Keratinocyte (primary cell): ENCODE measurements around the gene ZNF646. TPM values are rescaled to one million over a fixed set of nuclear protein-coding genes. Genes with fewer than 3 reads are reported as not detected.

Experiments
- DNase-seq: peaks from one replicate; pipeline ENCODE4 v3.0.0-alpha.2; 2011; ENCODE audit warnings: low read depth, missing footprints, low spot score
- FAIRE-seq: peaks from 2 replicates; lab custom pipeline; 2011; peaks lifted over from hg19 to GRCh38; lab: Jason Lieb, UNC
- H2AFZ ChIP-seq: 2 replicates; pipeline ENCODE4 v1.6.0; 2012; ENCODE audit warnings: low read length, control low read depth, inconsistent platforms; ENCODE audit not compliant: control insufficient read depth
- H3K27ac ChIP-seq: 2 replicates; pipeline ENCODE4 v1.5.1; 2011; ENCODE audit warnings: low read length; ENCODE audit not compliant: control insufficient read depth, insufficient read depth
- H3K27me3 ChIP-seq: 3 replicates; pipeline ENCODE4 v1.6.0; 2011; ENCODE audit warnings: low read length; ENCODE audit not compliant: control insufficient read depth, insufficient read depth; ENCODE audit errors: extremely low read depth
- H3K36me3 ChIP-seq, 2 experiments: 2 replicates in 1 of 2; 3 replicates in 1 of 2; pipeline ENCODE4 v1.5.1; 2011; ENCODE audit warnings: low read length in 2 of 2, mild to moderate bottlenecking in 1 of 2; ENCODE audit not compliant: control insufficient read depth in 2 of 2, insufficient read depth in 2 of 2; ENCODE audit errors: extremely low read depth in 1 of 2
- H3K4me1 ChIP-seq: 3 replicates; pipeline ENCODE4 v1.5.1; 2011; ENCODE audit warnings: low read length; ENCODE audit not compliant: control insufficient read depth, insufficient read depth; ENCODE audit errors: extremely low read depth
- H3K4me2 ChIP-seq: 3 replicates; pipeline ENCODE4 v1.6.0; 2011; ENCODE audit warnings: low read depth, low read length; ENCODE audit not compliant: control insufficient read depth, insufficient read depth; ENCODE audit errors: extremely low read depth
- H3K4me3 ChIP-seq, 3 experiments: fragments of 200-600 bp in 1 of 3; sonication (generic) in 1 of 3; 2 replicates in 2 of 3; 3 replicates in 1 of 3; pipeline ENCODE4 v1.5.1; 2011 to 2016; ENCODE audit warnings: low read length in 3 of 3, mild to moderate bottlenecking in 3 of 3, control low read depth in 2 of 3, inconsistent platforms in 1 of 3, low read depth in 1 of 3, mixed read lengths in 1 of 3, mixed run types in 1 of 3, moderate library complexity in 1 of 3; ENCODE audit not compliant: control insufficient read depth in 2 of 3, insufficient read depth in 2 of 3; ENCODE audit errors: extremely low read depth in 1 of 3
- H3K79me2 ChIP-seq: 2 replicates; pipeline ENCODE4 v1.6.0; 2012; ENCODE audit warnings: low read length; ENCODE audit not compliant: control insufficient read depth, insufficient read depth
- H3K9ac ChIP-seq: 3 replicates; pipeline ENCODE4 v1.6.0; 2011; ENCODE audit warnings: low read length; ENCODE audit not compliant: control insufficient read depth, insufficient read depth; ENCODE audit errors: extremely low read depth
- H3K9me1 ChIP-seq: 3 replicates; pipeline ENCODE4 v1.6.0; 2011; ENCODE audit warnings: low read length; ENCODE audit not compliant: control insufficient read depth, insufficient read depth; ENCODE audit errors: extremely low read depth
- H3K9me3 ChIP-seq: 2 replicates; pipeline ENCODE4 v1.5.1; 2012; ENCODE audit warnings: low read depth, low read length; ENCODE audit not compliant: control insufficient read depth
- H4K20me1 ChIP-seq: 3 replicates; pipeline ENCODE4 v1.6.0; 2011; ENCODE audit warnings: low read length; ENCODE audit not compliant: control insufficient read depth, insufficient read depth; ENCODE audit errors: extremely low read depth
- EZH2 ChIP-seq: IDR thresholded peaks from one replicate; pipeline ENCODE4 v1.6.1; 2012; ENCODE audit warnings: inconsistent platforms, mild to moderate bottlenecking, low read length, moderate library complexity
- dilution Hi-C: fragments of 300-500 bp; cut with MboI; formaldehyde crosslinking; loops from one replicate; pipeline ENCODE4 v1.7.0; 2020; ENCODE audit warnings: low sequenced_read_pairs; ENCODE audit not compliant: extremely low pct_ligation_motif_present
- polyA plus RNA-seq, 5 experiments: library from polyadenylated mRNA; depleted of rRNA in 3 of 5; stranded (reverse) in 3 of 5; stranded (forward) in 1 of 5; unstranded in 1 of 5; fragments of >200 nt; gene quantifications; 1 replicate in 1 of 5; 2 replicates in 3 of 5; 3 replicates in 1 of 5; pipeline versions ENCODE4 v1.2.1 to v1.2.3, GENCODE V29; 2011 to 2012; ENCODE audit warnings: missing spikeins in 2 of 5, low read depth in 1 of 5, low replicate concordance in 1 of 5
- TF ChIP-seq, protein P1 (sequence below), 3 experiments: IDR thresholded peaks in 1 of 3; conservative IDR thresholded peaks in 1 of 3; optimal IDR thresholded peaks in 1 of 3; 2 replicates in 2 of 3; 3 replicates in 1 of 3; pipeline versions ENCODE3 to v1.5.1; 2011; ENCODE audit warnings: low read length in 3 of 3, mild to moderate bottlenecking in 3 of 3, moderate library complexity in 2 of 3, control low read depth in 1 of 3, inconsistent platforms in 1 of 3; ENCODE audit not compliant: insufficient read depth in 2 of 3; ENCODE audit errors: extremely low read depth in 1 of 3

ZNF646 gene
- polyA plus RNA-seq, 1 donor (not counting 4 experiments of a cell fraction or from before 2014, with no cell fraction given) = 2.5 TPM

- Histone ChIP-seq H3K9ac (no peak overlapping the region), H3K4me2 (no peak overlapping the region), H3K9me3 (no peaks in the 10 kb centered on the region), H3K36me3 (peaks cover 21 to 25% of the 10 kb centered on the region in 2 experiments), H3K4me1 (no peaks in the 10 kb centered on the region), H3K27me3 (no peaks in the 10 kb centered on the region), H3K27ac (no peak overlapping the region), H2AFZ (no peak overlapping the region), H4K20me1 (no peaks in the 10 kb centered on the region), H3K9me1 (no peaks in the 10 kb centered on the region), H3K79me2 (no peaks in the 10 kb centered on the region), H3K4me3 (no peak overlapping the region)
- TF ChIP-seq EZH2 = no peak
- TF ChIP-seq, protein P1, sequence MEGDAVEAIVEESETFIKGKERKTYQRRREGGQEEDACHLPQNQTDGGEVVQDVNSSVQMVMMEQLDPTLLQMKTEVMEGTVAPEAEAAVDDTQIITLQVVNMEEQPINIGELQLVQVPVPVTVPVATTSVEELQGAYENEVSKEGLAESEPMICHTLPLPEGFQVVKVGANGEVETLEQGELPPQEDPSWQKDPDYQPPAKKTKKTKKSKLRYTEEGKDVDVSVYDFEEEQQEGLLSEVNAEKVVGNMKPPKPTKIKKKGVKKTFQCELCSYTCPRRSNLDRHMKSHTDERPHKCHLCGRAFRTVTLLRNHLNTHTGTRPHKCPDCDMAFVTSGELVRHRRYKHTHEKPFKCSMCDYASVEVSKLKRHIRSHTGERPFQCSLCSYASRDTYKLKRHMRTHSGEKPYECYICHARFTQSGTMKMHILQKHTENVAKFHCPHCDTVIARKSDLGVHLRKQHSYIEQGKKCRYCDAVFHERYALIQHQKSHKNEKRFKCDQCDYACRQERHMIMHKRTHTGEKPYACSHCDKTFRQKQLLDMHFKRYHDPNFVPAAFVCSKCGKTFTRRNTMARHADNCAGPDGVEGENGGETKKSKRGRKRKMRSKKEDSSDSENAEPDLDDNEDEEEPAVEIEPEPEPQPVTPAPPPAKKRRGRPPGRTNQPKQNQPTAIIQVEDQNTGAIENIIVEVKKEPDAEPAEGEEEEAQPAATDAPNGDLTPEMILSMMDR (optimal IDR thresholded peaks at IDR 0.05 in 1 of 3, IDR thresholded peaks at IDR 0.05 in 1 of 3, conservative IDR thresholded peaks at IDR 0.05 in 1 of 3; ENCODE audit: extremely low read depth in 1 of 3, insufficient read depth in 2 of 3, low read length in 3 of 3) = no peak
- dilution Hi-C loops = no loop called here
- no peak for DNase-seq
- FAIRE-seq = no peak
These were observed 31.4 kb upstream of the ZNF646 start for GRCh38 chr16:31042866-31043265.

DNA sequence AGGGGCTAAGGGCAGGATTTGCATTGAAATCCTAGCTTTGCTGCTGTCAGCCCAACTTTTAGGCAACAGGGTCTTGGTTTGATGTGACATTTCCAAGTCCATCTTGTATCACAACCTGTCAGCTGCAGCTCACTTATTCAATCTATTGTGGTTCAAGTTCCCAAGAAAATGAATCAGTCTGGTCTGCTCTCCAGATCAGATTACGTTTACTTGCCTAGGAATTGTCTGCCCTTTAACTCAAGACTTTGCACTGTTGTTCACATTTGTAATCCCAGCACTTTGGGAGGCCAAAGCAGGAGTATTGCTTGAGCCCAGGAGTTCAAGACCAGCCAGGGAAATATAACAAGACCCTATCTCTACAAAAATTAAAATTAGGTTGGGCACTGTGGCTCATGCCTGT is 30.9 kb upstream of the ZNF646 start:
- Histone ChIP-seq H3K9me1 (no peaks in the 10 kb centered on the region), H3K27me3 (no peaks in the 10 kb centered on the region), H2AFZ (no peak overlapping the region), H3K4me2 (no peak overlapping the region), H3K4me3 (no peak overlapping the region), H4K20me1 (no peaks in the 10 kb centered on the region), H3K27ac (no peak overlapping the region), H3K4me1 (no peaks in the 10 kb centered on the region), H3K9ac (no peak overlapping the region), H3K36me3 (peaks cover 17 to 20% of the 10 kb centered on the region in 2 experiments), H3K9me3 (no peaks in the 10 kb centered on the region), H3K79me2 (no peaks in the 10 kb centered on the region)
- TF ChIP-seq, protein P1 (optimal IDR thresholded peaks at IDR 0.05 in 1 of 3, IDR thresholded peaks at IDR 0.05 in 1 of 3, conservative IDR thresholded peaks at IDR 0.05 in 1 of 3; ENCODE audit: extremely low read depth in 1 of 3, insufficient read depth in 2 of 3, low read length in 3 of 3) = no peak
- TF ChIP-seq EZH2 = no peak
- dilution Hi-C loops = no loop called here
- DNase-seq (no peak), FAIRE-seq (no peak)
